Suprapubic skin (tissue), 4 donors: ENCODE measurements around the gene HOXA13. TPM values are rescaled to one million over a fixed set of nuclear protein-coding genes. Genes with fewer than 3 reads are reported as not detected.

Experiments
- DNase-seq, 2 donors: peaks; one replicate each; pipeline ENCODE4 v3.0.0-alpha.2; 2019; ENCODE audit warnings: low spot score in 2 of 2
- H3K27ac ChIP-seq: fragments of 200-600 bp; sonication (generic); one replicate; pipeline ENCODE4 v1.5.1; 2019
- H3K27me3 ChIP-seq: fragments of 200-600 bp; sonication (generic); one replicate; pipeline ENCODE4 v1.5.1; 2019
- H3K36me3 ChIP-seq: fragments of 200-600 bp; sonication (generic); one replicate; pipeline ENCODE4 v1.5.1; 2019
- H3K4me1 ChIP-seq: fragments of 200-600 bp; sonication (generic); one replicate; pipeline ENCODE4 v1.5.1; 2019
- H3K4me3 ChIP-seq: fragments of 200-600 bp; sonication (generic); one replicate; pipeline ENCODE4 v1.5.1; 2019; ENCODE audit warnings: mild to moderate bottlenecking
- H3K9me3 ChIP-seq: fragments of 200-600 bp; sonication (generic); one replicate; pipeline ENCODE4 v1.5.1; 2019
- EP300 ChIP-seq: sonication (generic); formaldehyde crosslinking; IDR thresholded peaks from one replicate; pipeline ENCODE4 v1.6.1; 2017; ENCODE audit warnings: antibody characterized with exemption
- POLR2A ChIP-seq, 2 donors: fragments of 450-650 bp; IDR thresholded peaks; one replicate each; pipeline ENCODE4 v1.6.1; 2017; ENCODE audit warnings: antibody characterized with exemption in 2 of 2, mild to moderate bottlenecking in 2 of 2, moderate library complexity in 2 of 2
- POLR2AphosphoS5 ChIP-seq, 3 donors: sonication (generic); formaldehyde crosslinking; IDR thresholded peaks; one replicate each; pipeline ENCODE4 v1.6.1; 2017; ENCODE audit warnings: antibody characterized with exemption in 3 of 3
- WGBS: methylation state at CpG from one replicate; pipeline ENCODE4 v1.1.5; 2018; 5-methylcytosine and 5-hydroxymethylcytosine counted together
- total RNA-seq, 4 donors: library from RNA; depleted of rRNA; stranded (reverse); fragments of >200 nt; gene quantifications; one replicate each; pipeline ENCODE4 v1.1.0, GENCODE V29; 2016
- TF ChIP-seq, protein P1 (sequence below), 2 donors: fragments of 200-600 bp in 1 of 2; fragments of 450-650 bp in 1 of 2; sonication (generic) in 1 of 2; IDR thresholded peaks; one replicate each; pipeline ENCODE4 v1.5.1; 2016 to 2019; ENCODE audit warnings: antibody characterized with exemption in 2 of 2, mild to moderate bottlenecking in 1 of 2, moderate library complexity in 1 of 2

HOXA13 gene
- total RNA-seq, 4 donors from 2014 or later: 0.17 TPM; not detected in 3

DNA sequence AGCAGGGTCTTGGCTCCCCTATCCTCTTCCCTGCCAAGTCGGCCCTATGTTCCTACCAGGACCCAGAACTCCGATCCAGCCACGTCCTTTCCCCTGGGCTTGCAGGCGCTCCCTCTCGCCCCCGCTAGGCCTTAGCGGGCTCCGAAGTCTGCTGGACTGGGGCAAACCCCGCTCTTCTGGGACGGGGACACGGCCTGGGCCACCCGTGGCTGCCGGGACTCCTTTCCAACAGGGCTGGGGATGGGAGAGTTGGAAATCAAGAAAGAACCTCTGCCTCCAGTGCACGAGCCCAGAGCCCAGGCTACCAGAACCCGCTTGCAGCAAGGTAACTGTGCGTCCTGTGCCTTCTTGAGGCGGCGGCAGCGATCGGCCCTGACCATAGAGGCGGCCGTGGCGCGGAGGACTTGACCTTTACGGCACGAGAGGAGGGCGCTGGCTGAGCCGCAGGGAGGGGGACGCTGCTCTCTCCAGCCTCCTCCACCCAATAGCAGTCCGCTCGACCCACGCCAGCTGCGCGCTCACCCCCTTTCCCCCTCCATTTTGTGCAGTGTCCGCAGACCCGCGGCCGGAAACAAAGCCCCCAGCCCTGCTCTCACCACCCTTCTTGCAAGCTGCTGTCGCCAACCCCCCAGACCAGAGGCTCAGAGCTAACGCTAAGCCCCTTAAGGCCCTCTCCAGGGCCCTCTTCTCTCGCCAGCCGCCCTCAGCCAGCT, 7.9 kb downstream of the HOXA13 start:
- H3K4me3 ChIP-seq: peak overlapping the region; percentile 45
- peaks cover 100% of the 10 kb centered on the region for H3K27me3 ChIP-seq
- peak; percentile 69 to 80 for DNase-seq
- H3K27ac ChIP-seq: no peak overlapping the region
- 55% methylated on average over 21 of the region's 42 CpGs for WGBS
- TF ChIP-seq POLR2AphosphoS5 (IDR thresholded peaks at IDR 0.05) (no peak), EP300 (no peak), POLR2A (IDR thresholded peaks at IDR 0.05) (no peak)
- TF ChIP-seq, protein P1, sequence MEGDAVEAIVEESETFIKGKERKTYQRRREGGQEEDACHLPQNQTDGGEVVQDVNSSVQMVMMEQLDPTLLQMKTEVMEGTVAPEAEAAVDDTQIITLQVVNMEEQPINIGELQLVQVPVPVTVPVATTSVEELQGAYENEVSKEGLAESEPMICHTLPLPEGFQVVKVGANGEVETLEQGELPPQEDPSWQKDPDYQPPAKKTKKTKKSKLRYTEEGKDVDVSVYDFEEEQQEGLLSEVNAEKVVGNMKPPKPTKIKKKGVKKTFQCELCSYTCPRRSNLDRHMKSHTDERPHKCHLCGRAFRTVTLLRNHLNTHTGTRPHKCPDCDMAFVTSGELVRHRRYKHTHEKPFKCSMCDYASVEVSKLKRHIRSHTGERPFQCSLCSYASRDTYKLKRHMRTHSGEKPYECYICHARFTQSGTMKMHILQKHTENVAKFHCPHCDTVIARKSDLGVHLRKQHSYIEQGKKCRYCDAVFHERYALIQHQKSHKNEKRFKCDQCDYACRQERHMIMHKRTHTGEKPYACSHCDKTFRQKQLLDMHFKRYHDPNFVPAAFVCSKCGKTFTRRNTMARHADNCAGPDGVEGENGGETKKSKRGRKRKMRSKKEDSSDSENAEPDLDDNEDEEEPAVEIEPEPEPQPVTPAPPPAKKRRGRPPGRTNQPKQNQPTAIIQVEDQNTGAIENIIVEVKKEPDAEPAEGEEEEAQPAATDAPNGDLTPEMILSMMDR (IDR thresholded peaks at IDR 0.05): no peak
- H3K9me3 ChIP-seq: no peaks in the 10 kb centered on the region
- no peaks in the 10 kb centered on the region for H3K36me3 ChIP-seq
- H3K4me1 ChIP-seq: peaks cover 37% of the 10 kb centered on the region

DNA sequence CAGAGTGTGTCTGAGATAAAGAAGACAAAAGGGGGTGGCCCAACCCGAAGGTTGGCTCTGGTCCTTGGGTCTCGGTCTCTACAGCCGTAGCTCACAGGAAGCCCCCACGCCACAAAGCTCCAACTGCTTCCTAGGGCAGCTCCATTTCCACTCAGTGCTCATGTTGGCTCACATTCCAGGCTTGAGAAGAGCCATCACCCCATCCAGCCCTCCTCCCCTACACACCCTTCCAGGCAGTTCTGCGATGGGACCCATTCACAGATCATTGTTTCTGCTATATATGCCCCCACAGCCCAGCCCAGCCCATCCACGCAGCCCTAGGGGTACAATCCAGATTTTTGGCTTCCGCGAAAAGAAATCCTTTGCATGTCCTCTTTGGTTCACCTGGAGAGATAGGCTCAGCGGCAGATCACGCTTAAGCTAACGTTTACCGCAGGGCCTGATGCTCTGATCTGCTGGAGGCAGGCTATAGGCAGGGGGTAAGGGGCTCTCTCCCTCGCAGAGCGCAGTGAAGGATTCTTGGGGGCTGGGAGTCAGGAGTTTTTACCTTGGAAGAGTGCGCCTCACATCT, 8.6 kb downstream of the HOXA13 start:
- Histone ChIP-seq H3K4me1 (peaks cover 35% of the 10 kb centered on the region), H3K9me3 (no peaks in the 10 kb centered on the region), H3K4me3 (no peak overlapping the region), H3K27me3 (peaks cover 98% of the 10 kb centered on the region), H3K36me3 (no peaks in the 10 kb centered on the region), H3K27ac (no peak overlapping the region)
- peak; percentile 45 to 63 for DNase-seq
- TF ChIP-seq POLR2AphosphoS5 (IDR thresholded peaks at IDR 0.05): no peak
- no peak for TF ChIP-seq POLR2A (IDR thresholded peaks at IDR 0.05)
- TF ChIP-seq, protein P1 (IDR thresholded peaks at IDR 0.05): no peak
- no peak for TF ChIP-seq EP300
- WGBS: 88% methylated on average over 15 of the region's 15 CpGs

DNA sequence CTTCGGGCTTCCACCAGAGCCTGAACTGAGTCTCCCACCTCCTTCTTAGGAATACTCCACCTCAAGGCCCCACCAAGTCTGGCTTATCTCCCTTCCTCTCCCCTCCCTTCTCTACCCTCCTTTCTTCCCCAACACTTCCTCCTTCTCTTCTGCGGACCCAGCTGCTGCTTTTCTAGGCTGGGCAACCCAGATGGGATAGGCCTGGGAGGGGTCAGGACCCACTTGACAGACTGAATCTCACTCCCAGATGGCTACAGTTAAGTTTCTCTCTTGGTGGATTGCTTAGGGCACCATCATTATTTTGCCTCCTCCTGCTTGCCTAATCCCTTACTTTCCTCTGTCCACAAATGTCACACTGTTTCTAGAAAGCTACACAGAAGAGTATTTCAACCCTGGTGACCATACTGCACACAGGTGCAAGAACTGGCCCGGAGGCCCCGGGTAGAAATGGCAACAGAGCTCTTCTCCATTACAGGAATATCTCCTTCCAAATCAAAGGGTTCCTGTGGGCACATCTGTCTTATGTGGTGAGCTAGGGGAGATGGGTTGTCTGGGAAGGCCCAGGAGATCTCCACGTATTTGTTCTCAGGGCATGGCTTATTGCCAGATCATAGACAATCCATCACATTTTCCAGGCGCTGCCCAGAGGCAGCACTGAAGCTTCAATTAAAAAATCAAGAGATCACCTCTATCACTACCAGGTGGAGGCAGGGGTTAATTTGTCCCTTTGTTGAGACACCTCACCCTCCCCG, 9.7 kb downstream of the HOXA13 start:
- H3K27ac ChIP-seq: no peak overlapping the region
- H3K4me1 ChIP-seq: peaks cover 45% of the 10 kb centered on the region
- H3K27me3 ChIP-seq: peaks cover 98% of the 10 kb centered on the region
- no peak for TF ChIP-seq POLR2A (IDR thresholded peaks at IDR 0.05)
- no peak for TF ChIP-seq POLR2AphosphoS5 (IDR thresholded peaks at IDR 0.05)
- no peak for TF ChIP-seq EP300
- TF ChIP-seq, protein P1 (IDR thresholded peaks at IDR 0.05): no peak
- H3K4me3 ChIP-seq: no peak overlapping the region
- no peaks in the 10 kb centered on the region for H3K36me3 ChIP-seq
- DNase-seq: peak; percentile 21 to 29
- H3K9me3 ChIP-seq: no peaks in the 10 kb centered on the region
- 75% methylated on average over 7 of the region's 7 CpGs for WGBS

DNA sequence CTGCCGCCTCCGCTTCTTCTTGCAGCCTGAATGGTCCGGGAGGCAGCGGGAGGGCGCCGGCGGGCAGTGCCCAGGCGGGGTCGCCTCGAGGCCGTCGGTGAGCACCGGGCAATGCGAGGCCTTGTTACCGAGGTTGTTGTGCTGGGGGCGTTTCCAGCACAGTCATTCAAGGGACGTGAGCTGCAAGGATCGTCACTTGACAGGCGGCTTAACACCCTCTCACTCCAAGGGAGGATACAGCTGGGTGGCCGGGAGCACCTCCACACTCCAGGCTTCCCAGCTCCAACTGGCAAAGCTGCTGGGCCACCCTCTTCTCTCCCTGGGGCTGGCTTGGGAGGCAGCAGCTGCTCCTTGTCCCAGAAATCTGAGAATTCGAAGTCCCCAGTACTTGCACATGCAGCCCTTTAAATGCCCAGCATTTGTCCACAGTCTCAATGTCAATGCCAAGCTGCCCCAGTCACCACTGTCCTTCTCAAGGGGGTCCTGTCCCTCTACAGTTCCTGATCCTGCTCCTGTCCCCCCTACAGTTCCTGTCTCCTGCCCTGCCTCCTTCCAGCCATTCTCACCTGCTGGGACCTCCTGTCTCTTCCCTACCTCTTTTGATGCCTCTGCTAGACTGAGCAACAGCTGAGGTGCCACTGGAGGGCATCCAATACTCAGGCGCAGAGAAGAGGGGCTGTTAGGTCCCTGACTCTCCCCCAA, 10.4 kb downstream of the HOXA13 start:
- no peak for TF ChIP-seq POLR2AphosphoS5 (IDR thresholded peaks at IDR 0.05)
- TF ChIP-seq EP300: no peak
- no peak for TF ChIP-seq POLR2A (IDR thresholded peaks at IDR 0.05)
- TF ChIP-seq, protein P1 (IDR thresholded peaks at IDR 0.05): no peak
- no peak overlapping the region for H3K27ac ChIP-seq
- peak; percentile 59 to 74 for DNase-seq
- peak overlapping the region; percentile 25 for H3K4me3 ChIP-seq
- H3K9me3 ChIP-seq: no peaks in the 10 kb centered on the region
- peaks cover 98% of the 10 kb centered on the region for H3K27me3 ChIP-seq
- peaks cover 53% of the 10 kb centered on the region for H3K4me1 ChIP-seq
- WGBS: 78% methylated on average over 4 of the region's 22 CpGs
- H3K36me3 ChIP-seq: no peaks in the 10 kb centered on the region
